CD4-positive, alpha-beta T cell treated with Interleukin-6 for 4 hours (primary cell): Measurements from ENCODE around the gene IL4I1.

Experiments used
- DNase-seq: peaks from one replicate; pipeline ENCODE4 v3.0.0-alpha.2; 2020; ENCODE audit warnings: mixed read lengths

The IL4I1 gene

DNA sequence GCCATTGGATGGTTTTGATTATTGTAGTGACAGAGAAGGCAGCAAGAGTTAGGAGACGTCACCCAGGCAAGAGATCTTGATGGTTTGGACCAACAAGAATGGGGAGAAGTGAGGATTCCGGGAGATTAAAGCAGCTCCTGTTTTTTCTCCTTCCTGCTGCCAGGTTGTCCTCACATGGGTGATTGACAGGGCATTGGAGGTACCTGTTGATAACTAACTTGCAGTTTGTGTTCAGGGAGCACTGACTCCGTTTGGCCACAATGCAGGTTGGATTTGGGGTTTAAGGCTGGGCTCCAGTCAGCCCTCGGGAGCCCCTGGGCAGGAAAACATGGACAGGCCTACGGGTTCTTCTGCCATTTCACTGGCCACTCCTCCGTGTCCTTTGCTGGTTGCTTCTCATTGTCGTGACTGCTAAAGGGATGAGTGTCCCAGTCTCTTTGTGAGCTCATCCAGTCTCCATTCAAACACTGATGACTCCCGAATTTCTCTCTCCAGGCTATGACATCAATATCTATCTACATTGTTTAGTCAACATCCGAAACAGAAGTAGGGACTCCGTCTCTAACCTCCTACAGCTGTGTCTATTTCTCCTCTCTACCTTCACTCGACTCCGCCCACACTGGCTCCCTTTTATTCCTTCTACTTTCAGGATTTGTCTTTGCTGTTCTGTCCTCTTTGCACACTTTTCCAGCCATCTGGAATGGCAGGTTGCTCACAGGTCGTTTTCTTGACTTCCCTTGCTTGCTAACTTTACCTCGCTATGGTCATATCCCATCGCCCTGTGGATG, 47.1 kb downstream of the IL4I1 start:
- DNase-seq = peak; percentile 1

DNA sequence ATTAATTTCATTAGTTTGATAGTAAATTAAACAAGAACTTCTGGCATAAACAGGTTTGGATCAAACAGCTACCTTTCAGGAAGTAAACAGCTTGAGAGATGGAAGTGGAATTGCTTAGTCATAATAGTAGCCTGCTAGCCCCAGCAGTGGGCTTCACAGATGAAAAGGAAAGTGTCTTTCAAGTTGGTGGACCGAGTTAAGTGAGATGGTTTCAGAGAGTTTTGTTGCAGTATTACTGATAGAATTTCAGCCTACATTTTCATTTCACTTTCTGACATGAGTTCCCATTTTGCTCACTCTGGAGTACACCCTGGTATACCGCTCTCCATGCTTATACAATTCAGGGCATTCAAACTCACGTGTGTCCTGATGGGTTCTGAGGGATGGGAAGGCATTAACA, 47.7 kb downstream of the IL4I1 start:
- peak; percentile 1 for DNase-seq

DNA sequence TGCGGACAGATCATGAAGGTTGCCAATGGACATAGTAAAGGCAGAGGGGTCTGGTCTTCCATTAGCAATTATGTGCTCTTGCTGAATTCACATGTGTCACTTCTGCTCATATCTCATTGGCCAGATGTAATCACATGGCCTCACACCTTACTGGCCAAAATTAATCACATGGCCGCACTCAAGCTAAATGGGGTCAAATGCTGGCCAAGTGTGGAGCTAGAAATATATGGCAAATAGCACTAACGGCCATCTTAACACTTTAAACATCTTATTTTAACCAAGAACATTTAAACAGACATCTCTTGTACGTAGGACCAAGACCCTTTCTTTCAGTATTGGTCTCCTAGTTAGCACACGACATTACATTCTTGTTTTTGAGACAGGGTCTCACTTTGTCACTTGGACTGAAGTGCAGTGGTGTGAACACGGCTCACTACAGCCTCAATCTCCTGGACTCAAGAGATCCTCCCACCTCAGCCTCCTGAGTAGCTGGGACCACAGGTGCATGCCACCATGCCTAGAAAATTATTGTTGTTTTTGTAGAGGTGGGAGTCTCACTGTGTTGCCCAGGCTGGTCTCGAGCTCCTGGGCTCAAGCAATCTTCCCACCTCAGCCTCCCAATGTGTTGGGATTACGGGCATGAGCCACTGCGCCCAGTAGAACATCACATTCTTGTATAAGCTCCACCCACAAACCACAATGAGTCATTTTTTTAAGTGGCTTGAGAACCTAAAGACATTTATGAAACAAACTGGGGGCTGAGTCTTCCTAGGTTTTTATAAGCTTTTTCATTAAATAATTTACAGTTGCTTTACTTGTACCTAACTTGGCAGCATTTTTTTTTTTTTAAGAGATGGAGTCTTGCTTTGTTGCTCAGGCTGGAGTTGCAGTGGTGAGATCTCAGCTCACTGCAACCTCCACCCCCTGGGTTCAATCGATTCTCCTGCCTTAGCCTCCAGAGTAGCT, 48.7 kb downstream of the IL4I1 start:
- peak; percentile 29 for DNase-seq

DNA sequence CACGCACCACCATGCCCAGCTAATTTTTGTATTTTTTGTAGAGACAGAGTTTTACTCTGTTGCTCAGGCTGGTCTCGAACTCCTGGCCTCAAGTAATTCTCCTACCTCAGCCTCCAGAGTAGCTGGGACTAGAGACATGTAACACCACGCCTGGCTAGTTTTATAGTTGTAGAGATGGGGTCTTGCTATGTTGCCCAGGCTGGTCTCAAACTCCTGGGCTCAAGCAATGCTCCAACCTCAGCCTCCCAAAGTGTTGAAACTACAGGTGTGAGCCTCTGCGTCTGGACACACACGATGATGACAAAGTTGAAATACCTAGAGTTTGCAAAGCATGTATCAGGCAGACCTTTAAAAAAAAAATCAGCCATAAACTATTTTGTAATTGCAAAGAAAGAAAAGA, 50.3 kb downstream of the IL4I1 start:
- no peak for DNase-seq

DNA sequence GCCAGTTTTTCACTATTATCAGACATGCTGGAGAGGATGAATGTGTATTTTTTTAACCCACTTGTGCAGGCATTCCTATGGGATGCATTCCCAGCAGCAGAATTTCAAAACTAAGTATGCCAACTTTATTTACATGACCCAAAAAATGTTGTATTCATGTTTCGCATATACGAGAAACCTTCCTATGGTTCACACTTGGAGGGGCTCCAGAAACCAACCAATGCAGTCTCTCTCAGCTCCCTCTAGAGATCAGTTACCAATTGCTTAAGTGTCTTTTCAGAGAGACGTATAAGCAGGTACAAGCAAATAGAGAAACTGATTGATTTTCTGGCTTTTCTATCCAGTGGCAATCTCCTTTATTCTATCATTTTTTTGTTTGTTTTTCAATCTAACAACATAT, 51.3 kb downstream of the IL4I1 start:
- DNase-seq = no peak

DNA sequence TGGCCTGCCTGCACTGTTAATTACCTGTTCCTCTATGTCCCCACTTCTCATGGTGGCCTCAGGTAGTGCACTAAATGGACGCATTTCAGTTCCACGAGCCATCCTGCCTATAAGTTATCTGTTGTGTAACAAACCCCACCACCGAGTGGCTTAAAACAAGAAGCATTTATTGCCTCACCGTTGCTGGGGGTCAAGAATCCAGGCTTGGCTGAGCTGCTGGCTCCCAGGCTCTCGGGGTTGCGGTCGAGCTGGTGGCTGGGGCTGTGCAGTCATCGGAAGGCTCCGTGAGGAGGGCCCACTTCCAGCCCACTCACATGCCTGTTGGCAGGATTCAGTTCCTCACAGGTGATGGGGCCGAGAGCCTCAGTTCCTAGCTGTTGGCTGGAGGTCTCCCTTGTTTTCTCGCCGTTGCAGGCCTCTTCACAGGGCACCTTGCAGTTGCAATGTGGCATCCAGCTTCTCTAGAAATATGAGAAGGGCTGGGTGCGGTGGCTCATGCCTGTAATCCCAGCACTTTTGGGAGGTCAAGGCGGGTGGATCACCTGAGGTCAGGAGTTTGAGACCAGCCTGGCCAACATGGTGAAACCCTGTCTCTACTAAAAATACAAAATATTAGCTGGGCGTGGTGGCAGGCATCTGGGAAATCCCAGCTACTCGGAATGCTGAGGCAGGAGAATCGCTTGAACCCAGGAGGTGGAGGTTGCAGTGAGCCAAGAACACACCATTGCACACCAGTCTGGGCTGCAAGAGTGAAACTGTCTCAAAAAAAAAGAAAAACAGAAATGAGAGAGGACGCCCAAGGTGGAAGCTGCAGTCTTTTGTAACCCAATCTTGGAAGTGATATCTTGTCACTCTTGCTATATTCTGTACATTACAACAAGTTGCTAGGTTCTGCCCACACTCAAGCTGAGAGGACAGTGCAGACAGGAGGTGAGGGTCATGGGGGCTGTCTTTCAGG, 52.3 kb downstream of the IL4I1 start:
- no peak for DNase-seq

DNA sequence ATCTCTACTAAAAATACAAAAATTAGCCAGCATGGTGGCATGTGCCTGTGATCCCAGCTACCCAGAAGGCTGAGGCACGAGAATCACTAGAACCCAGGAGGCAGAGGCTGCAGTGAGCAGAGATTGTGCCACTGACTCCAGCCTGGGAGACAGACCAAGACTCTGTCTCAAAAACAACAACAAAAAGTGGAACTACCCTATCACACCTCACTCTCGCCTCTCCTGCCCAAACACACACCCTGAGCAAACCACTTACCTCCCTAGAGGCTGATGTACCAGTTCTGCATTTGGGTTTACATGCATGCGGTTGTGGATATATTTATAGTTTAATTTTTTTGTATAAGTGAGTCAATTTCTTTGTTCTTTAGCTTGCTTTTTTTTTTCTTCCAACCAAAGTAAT, 53.4 kb downstream of the IL4I1 start:
- DNase-seq = no peak

DNA sequence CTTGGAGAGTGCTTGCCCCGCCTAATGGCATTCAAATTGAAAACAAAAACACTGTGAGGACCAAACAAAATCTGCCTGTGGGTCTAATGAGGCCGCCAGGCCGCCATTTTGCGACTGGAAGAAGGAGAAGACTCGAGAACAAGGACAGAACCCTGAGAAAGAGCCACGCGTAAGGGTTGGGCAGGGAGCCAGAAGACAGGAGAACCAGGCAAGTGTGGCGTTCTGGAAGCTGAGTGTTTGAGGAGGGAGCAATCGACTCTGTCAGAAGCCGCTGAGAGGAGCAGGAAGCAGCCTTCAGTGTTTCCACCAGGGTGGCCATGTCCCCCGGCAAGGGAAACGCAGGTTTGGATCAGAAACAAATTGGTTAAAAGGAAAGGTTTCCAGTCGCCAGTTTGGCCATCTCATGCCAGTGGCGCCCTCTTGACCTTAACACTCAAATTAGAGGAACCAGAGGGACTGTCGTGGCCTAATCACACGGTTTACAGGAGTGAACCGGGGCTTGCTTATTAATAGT, 55.9 kb downstream of the IL4I1 start:
- no peak for DNase-seq

DNA sequence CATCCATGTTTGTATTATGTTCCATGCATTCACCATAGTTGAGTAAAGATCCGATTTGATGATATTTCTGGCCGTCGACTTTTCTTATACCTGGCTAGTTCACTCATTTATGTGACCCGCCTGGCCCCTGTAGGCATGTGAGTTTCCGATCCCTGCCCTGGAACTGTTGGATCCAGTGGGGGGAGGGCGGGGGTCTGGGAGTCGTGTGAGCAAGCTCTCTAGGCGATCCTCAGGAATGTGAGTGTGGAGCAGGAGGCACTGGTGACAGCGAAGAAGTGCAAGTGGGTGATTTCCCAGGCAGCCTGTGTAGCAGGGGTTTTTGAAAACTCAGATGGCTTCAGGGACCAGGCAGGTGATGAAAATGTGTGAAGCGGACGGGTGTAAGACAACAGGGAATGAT, 56.4 kb downstream of the IL4I1 start:
- DNase-seq = no peak

DNA sequence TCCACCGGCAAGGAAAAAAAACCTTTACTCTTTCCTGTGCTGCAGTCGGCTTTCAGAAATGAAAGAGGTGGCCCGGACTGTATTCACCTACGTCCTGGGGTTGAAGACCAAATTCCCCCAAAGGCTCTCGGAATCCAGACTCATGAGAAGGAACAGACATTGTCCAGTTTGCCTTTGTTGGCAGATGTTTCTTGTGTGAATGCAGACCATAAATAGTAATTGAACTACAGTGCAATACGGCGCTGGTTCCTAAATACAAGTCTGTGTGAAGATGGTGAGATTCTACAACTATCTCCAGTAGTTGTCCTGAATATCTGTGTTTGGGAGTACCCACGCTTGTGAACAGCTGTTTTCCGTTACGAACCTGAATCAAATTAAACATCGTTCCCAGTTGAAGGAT, 57.0 kb downstream of the IL4I1 start:
- no peak for DNase-seq
